Measurements from ENCODE around the gene COL27A1. TPM values are rescaled to one million over a fixed set of nuclear protein-coding genes. Genes with fewer than 3 reads are reported as not detected.

The COL27A1 gene
- total RNA-seq, 3 donors from 2014 or later, result 1.4 to 2.8 (median 1.7) TPM

GRCh38 chr9:114261026-114261425 is 105.7 kb downstream of the COL27A1 start:
- DNase-seq, result no peak
- Mint-ChIP-seq H3K9me3 (no peaks in the 10 kb centered on the region), H3K4me3 (no peak overlapping the region), H3K4me1 (ENCODE audit: low read depth) (no peaks in the 10 kb centered on the region), H3K36me3 (ENCODE audit: insufficient read depth) (no peaks in the 10 kb centered on the region), H3K27me3 (ENCODE audit: low read depth) (peaks cover 7% of the 10 kb centered on the region)
- ATAC-seq, result no peak

DNA sequence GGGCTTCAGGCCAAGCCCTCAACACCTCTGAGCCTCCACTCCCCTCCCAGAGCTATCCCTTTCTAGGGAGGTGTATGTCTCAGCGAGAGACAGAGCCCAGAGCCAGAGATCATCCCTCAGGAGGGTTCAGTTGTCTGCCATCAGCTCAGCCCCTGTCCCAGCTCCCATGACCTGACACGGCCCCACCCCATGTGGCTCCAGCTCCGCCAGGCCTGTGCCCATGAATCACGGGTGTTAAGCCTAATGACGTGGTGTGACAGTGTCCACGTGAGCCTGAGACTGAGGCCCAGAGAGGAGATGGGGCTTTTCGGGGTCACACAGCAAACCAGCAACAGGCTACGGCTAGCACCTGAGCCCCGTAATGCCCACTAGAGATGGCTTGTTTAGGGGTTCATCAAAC is 106.7 kb downstream of the COL27A1 start:
- ATAC-seq (no peak), DNase-seq (no peak)
- no peaks in the 10 kb centered on the region for H3K4me1 Mint-ChIP-seq (ENCODE audit: low read depth)
- H3K4me3 Mint-ChIP-seq, result no peak overlapping the region
- no peaks in the 10 kb centered on the region for H3K36me3 Mint-ChIP-seq (ENCODE audit: insufficient read depth)
- H3K27me3 Mint-ChIP-seq (ENCODE audit: low read depth), result peaks cover 7% of the 10 kb centered on the region
- no peaks in the 10 kb centered on the region for H3K9me3 Mint-ChIP-seq

- Mint-ChIP-seq H3K4me3 (no peak overlapping the region), H3K36me3 (ENCODE audit: insufficient read depth) (no peaks in the 10 kb centered on the region), H3K4me1 (ENCODE audit: low read depth) (no peaks in the 10 kb centered on the region), H3K9me3 (no peaks in the 10 kb centered on the region), H3K27me3 (ENCODE audit: low read depth) (peaks cover 7% of the 10 kb centered on the region)
- DNase-seq, result no peak
- no peak for ATAC-seq
These were observed 108.6 kb downstream of the COL27A1 start for GRCh38 chr9:114263853-114264510.

DNA sequence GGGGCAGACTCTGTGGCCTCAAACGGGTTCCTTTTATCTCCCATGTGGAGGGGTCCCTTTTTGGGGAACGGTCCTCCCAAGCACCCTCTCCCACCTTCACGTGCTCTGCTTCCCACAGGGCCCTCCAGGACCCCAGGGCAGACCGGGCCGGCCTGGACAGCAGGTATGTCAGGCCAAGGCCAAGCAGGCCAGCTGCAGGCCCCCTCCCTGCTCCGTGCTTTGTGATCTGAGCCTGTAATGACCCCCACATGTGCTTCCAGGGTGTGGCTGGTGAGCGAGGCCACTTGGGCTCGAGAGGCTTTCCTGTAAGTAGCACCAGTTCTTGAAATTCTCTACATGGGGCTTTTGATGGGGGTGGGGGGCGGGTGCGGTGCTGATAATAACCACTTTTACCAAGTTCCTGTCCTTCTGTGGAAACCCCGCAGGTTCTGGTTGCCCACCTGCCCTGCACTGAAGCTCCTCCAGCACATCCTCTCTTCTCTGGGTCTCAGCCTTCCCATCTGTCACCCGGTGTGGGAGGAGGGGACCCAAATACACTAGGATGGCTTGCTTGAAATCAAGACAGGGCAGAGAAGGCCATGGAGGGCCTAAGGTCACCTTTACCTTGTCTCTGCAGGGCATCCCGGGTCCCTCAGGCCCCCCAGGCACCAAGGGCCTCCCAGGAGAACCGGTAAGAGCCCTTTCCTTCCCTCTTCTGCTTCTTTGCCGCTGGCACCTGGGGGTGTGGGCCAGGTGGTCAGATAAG is 109.6 kb downstream of the COL27A1 start:
- Mint-ChIP-seq H3K9me3 (no peaks in the 10 kb centered on the region), H3K4me3 (no peak overlapping the region), H3K36me3 (ENCODE audit: insufficient read depth) (no peaks in the 10 kb centered on the region), H3K4me1 (ENCODE audit: low read depth) (no peaks in the 10 kb centered on the region), H3K27me3 (ENCODE audit: low read depth) (peaks cover 7% of the 10 kb centered on the region)
- no peak for DNase-seq
- no peak for ATAC-seq

DNA sequence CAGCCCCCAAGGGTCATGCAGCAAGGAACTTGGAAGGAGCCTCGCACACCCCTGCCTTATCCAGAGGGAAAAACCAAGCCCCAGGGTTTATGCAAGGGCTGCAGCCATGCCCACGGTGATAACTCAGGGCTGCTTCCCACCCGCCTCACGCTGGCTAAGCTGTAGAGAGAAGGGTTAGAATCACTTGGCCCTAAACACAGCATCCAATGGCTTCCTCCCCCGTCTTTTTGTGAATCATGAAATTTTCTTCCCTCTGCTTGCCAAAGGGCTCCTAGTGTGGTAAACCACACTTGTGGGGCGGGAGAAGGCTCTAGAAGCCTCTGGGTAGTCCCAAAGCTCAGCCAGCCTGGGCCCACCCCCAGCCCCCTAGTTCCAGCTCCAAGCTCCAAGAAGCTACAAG is 111.6 kb downstream of the COL27A1 start:
- ATAC-seq (no peak), DNase-seq (no peak)
- Mint-ChIP-seq H3K4me3 (no peak overlapping the region), H3K27me3 (ENCODE audit: low read depth) (peaks cover 9% of the 10 kb centered on the region), H3K4me1 (ENCODE audit: low read depth) (no peaks in the 10 kb centered on the region), H3K9me3 (no peaks in the 10 kb centered on the region), H3K36me3 (ENCODE audit: insufficient read depth) (no peaks in the 10 kb centered on the region)

DNA sequence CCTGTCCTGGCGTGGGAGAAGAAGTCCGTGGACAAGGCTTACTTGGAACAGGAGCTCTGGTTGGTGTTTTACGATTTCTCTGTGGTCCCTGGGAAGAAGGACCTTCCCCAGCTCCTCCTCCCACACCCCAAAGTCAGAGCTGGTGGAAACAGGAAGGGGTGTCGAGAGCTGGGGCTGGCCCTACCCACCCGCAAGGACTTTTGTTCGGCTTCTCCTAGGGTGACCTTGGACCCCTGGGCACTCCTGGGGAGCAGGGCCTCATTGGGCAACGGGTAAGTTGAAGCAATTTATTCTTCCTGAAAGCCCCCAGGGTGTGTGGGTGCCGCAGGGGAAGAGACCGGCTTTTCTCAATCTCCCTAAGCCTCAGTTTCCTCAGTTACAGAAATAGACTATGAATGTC is 113.7 kb downstream of the COL27A1 start:
- Mint-ChIP-seq H3K9me3 (no peaks in the 10 kb centered on the region), H3K27me3 (ENCODE audit: low read depth) (peaks cover 11% of the 10 kb centered on the region), H3K36me3 (ENCODE audit: insufficient read depth) (no peaks in the 10 kb centered on the region), H3K4me3 (no peak overlapping the region), H3K4me1 (ENCODE audit: low read depth) (no peaks in the 10 kb centered on the region)
- ATAC-seq, result no peak
- DNase-seq, result no peak

GRCh38 chr9:114270120-114270975 is 115.0 kb downstream of the COL27A1 start:
- DNase-seq (no peak), ATAC-seq (no peak)
- Mint-ChIP-seq H3K27me3 (ENCODE audit: low read depth) (peaks cover 11% of the 10 kb centered on the region), H3K9me3 (no peaks in the 10 kb centered on the region), H3K4me3 (no peak overlapping the region), H3K4me1 (ENCODE audit: low read depth) (no peaks in the 10 kb centered on the region), H3K36me3 (ENCODE audit: insufficient read depth) (no peaks in the 10 kb centered on the region)

DNA sequence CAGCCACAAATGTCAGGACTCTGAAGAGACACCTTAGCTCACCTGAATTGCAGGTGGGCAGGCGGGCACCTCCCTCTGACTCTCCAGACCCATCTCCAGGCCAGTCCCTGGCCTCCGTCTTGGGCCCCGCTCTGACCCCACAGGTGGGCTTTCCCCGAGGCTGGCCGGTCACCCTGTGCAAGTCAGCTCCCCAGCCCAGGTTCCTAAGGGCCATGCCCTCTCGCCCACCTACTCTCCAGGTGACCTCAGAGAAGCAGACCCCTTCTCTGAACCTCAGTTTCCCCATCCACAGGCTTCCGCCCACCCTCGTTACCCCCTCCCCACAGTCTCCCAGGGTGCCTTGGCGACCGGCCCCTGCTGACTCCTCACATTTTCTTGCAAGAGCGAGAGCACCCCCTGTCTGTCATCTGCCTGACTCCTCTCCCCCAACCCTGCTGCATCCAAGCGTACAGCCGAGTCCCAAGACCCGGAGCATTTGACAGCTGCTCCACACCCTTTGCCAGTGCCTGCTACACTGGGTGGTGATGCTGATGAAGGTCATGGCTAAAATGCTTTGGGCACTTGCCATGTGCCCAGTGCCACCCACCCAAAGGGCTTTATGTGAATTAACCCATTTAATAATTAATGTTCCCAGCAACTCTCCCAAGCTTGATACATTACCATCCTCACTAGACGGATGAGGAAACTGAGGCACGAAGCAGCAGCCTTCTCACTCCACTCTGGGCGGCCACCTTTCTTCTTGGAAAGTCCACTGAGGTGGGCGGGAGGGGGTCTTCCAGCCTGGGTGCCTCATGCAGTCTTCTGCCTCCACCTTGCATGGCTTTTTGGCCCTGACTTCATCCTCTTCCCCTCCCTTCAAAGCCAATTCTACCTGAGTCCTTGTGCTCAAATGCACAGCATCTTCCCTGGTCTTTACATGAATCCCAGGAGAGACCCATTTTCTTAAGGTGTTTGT is 116.5 kb downstream of the COL27A1 start:
- Mint-ChIP-seq H3K27me3 (ENCODE audit: low read depth) (peaks cover 4% of the 10 kb centered on the region), H3K4me1 (ENCODE audit: low read depth) (no peaks in the 10 kb centered on the region), H3K4me3 (no peak overlapping the region), H3K36me3 (ENCODE audit: insufficient read depth) (no peaks in the 10 kb centered on the region), H3K9me3 (no peaks in the 10 kb centered on the region)
- ATAC-seq, result no peak
- DNase-seq, result no peak

- Mint-ChIP-seq H3K27me3 (ENCODE audit: low read depth) (peaks cover 4% of the 10 kb centered on the region), H3K9me3 (no peaks in the 10 kb centered on the region), H3K4me3 (no peak overlapping the region), H3K4me1 (ENCODE audit: low read depth) (no peaks in the 10 kb centered on the region), H3K36me3 (ENCODE audit: insufficient read depth) (no peaks in the 10 kb centered on the region)
- ATAC-seq (no peak), DNase-seq (no peak)
These were observed 117.5 kb downstream of the COL27A1 start for GRCh38 chr9:114272739-114273431.

GRCh38 chr9:114273461-114273881 is 118.1 kb downstream of the COL27A1 start:
- Mint-ChIP-seq H3K9me3 (no peaks in the 10 kb centered on the region), H3K4me3 (no peak overlapping the region), H3K36me3 (ENCODE audit: insufficient read depth) (no peaks in the 10 kb centered on the region), H3K4me1 (ENCODE audit: low read depth) (no peaks in the 10 kb centered on the region), H3K27me3 (ENCODE audit: low read depth) (peaks cover 4% of the 10 kb centered on the region)
- ATAC-seq (no peak), DNase-seq (no peak)

DNA sequence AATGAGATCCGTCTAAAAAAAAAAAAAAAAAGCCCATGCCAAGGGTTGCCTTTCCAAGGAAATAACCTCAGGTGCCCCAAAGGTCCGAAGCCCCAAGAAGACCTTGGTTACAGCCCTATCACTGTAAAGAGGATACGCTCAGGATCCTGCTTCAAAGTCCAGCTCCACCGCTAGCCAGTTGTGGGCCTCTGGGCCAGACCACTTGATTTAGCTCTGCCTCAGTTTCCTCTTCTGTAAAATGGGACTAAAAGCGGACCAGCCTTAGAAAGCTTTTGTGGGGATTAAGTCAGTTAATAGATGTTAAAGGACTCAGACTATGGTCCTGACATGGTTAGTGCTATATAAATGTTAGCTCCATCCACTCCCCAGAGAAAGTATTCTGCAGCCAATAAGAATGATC is 118.9 kb downstream of the COL27A1 start:
- ATAC-seq (no peak), DNase-seq (no peak)
- Mint-ChIP-seq H3K4me1 (ENCODE audit: low read depth) (no peaks in the 10 kb centered on the region), H3K4me3 (no peak overlapping the region), H3K36me3 (ENCODE audit: insufficient read depth) (no peaks in the 10 kb centered on the region), H3K27me3 (ENCODE audit: low read depth) (peaks cover 4% of the 10 kb centered on the region), H3K9me3 (no peaks in the 10 kb centered on the region)

DNA sequence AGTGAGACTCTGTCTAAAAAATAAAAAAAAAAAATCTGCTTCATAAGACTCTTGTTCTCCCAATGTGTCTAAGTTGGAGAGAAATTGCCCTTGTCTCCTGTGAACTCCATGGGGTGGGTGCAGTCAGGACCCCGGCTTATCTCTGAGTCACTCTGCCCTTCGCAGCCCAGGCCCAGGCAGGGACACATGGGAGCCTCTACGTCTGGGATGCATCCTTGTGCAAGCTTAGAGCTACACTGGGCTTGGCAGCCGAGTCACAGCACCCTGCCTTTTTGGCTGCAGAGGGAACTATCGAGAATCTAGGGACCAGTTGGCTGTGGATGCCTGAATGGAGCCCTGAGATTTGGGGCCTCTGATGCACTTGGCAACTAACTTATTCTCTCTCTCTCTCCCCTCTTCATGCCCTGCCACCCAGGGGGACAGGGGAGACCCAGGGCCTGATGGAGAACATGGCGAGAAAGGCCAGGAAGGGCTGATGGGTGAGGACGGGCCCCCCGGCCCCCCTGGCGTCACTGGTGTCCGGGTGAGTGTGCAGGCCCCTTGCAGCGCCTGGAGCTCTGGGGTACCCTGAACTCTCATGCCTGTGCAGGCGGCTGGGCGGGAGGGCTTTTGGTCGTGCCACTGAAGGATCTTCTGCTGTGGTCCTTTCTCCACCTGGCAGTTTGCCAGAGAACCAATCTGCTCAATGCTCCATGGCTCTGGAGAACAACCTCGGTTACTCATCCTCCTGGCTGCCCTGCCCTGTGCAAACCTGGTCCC is 120.1 kb downstream of the COL27A1 start:
- ATAC-seq (no peak), DNase-seq (no peak)
- Mint-ChIP-seq H3K27me3 (ENCODE audit: low read depth) (peaks cover 4% of the 10 kb centered on the region), H3K36me3 (ENCODE audit: insufficient read depth) (no peaks in the 10 kb centered on the region), H3K9me3 (no peaks in the 10 kb centered on the region), H3K4me1 (ENCODE audit: low read depth) (no peaks in the 10 kb centered on the region), H3K4me3 (no peak overlapping the region)

All from activated T-cell treated with anti-CD3 and anti-CD28 coated beads, Interleukin-2, amount 50 U/mL, for 4 hours (primary cell).